ENCODE data around the gene SEPTIN8. TPM values are rescaled to one million over a fixed set of nuclear protein-coding genes. Genes with fewer than 3 reads are reported as not detected.

SEPTIN8 gene
- total and polyA plus RNA-seq, 2 of the 13 experiments (the other 11 are each of a cell fraction or from before 2014, with no cell fraction given) = 41.4 to 49.9 TPM

GRCh38 chr5:132762246-132763000 lies 14.6 kb downstream of the SEPTIN8 start (continued):
- TF ChIP-seq, protein P1, sequence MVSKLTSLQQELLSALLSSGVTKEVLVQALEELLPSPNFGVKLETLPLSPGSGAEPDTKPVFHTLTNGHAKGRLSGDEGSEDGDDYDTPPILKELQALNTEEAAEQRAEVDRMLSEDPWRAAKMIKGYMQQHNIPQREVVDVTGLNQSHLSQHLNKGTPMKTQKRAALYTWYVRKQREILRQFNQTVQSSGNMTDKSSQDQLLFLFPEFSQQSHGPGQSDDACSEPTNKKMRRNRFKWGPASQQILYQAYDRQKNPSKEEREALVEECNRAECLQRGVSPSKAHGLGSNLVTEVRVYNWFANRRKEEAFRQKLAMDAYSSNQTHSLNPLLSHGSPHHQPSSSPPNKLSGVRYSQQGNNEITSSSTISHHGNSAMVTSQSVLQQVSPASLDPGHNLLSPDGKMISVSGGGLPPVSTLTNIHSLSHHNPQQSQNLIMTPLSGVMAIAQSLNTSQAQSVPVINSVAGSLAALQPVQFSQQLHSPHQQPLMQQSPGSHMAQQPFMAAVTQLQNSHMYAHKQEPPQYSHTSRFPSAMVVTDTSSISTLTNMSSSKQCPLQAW (CRISPR knock-in tag; IDR thresholded peaks at IDR 0.05) = no peak
- TF ChIP-seq RBAK (CRISPR knock-in tag; IDR thresholded peaks at IDR 0.05) = no peak

GRCh38 chr5:132761321-132762240 lies 15.5 kb downstream of the SEPTIN8 start:
- CTCF ChIA-PET (ENCODE audit: low intra/inter-chr PET ratio, low total read pairs) = no interaction called here
- no peaks in the 10 kb centered on the region for H3K79me2 ChIP-seq (ENCODE audit: insufficient read depth, low read length)
- intact Hi-C loops (cut with micrococcal nuclease; ENCODE audit: unreplicated experiment) (no loop called here), in situ Hi-C loops (cut with HindIII; ENCODE audit: extremely low pct_ligation_motif_present, low pct_unique_long_range_greater_than_20kb) (no loop called here)
- H4K20me1 ChIP-seq (ENCODE audit: insufficient read depth, low read length) = no peaks in the 10 kb centered on the region
- DNase-seq (ENCODE audit: low spot score) (no peak), FAIRE-seq (no peak), ATAC-seq (no peak)
- H3K4me3 ChIP-seq (replicated peaks in 1 of 3; ENCODE audit: insufficient read depth in 1 of 3, low read depth in 2 of 3, low read length in 3 of 3) = no peak overlapping the region
- H3K4me1 ChIP-seq (ENCODE audit: insufficient read depth, low read length) = no peaks in the 10 kb centered on the region
- H3K4me2 ChIP-seq (ENCODE audit: low read depth, low read length) = no peak overlapping the region
- WGBS (ENCODE audit: low lambda C conversion rate) = 95% methylated on average over 20 of the region's 22 CpGs
- TF ChIP-seq ZBTB46 (CRISPR knock-in tag; IDR thresholded peaks at IDR 0.05; ENCODE audit: borderline replicate concordance) = no peak
- TF ChIP-seq IKZF1 (IDR thresholded peaks at IDR 0.05) = no peak
- TF ChIP-seq PBX2 (CRISPR knock-in tag; IDR thresholded peaks at IDR 0.05) = no peak
- TF ChIP-seq EP300 (IDR thresholded peaks at IDR 0.05; ENCODE audit: low read depth in 2 of 2, low read length in 2 of 2) = no peak
- no peak for TF ChIP-seq EP300 (CRISPR knock-in tag; IDR thresholded peaks at IDR 0.05; ENCODE audit: borderline replicate concordance)
- no peak for TF ChIP-seq ZNF143 (CRISPR knock-in tag; IDR thresholded peaks at IDR 0.05)
- TF ChIP-seq ZSCAN9 (CRISPR knock-in tag; IDR thresholded peaks at IDR 0.05; ENCODE audit: borderline replicate concordance) = no peak
- TF ChIP-seq, protein P2, sequence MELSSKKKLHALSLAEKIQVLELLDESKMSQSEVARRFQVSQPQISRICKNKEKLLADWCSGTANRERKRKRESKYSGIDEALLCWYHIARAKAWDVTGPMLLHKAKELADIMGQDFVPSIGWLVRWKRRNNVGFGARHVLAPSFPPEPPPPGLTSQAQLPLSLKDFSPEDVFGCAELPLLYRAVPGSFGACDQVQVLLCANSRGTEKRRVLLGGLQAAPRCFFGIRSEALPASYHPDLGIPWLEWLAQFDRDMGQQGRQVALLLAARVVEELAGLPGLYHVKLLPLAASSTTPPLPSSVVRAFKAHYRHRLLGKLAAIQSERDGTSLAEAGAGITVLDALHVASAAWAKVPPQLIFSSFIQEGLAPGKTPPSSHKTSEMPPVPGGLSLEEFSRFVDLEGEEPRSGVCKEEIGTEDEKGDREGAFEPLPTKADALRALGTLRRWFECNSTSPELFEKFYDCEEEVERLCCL (CRISPR knock-in tag; IDR thresholded peaks at IDR 0.05; ENCODE audit: borderline replicate concordance) = no peak
- TF ChIP-seq ZZZ3 (CRISPR knock-in tag; IDR thresholded peaks at IDR 0.05; ENCODE audit: borderline replicate concordance) = no peak
- H3K9me3 ChIP-seq (ENCODE audit: low read length) = no peaks in the 10 kb centered on the region
- peaks cover 22 to 67% of the 10 kb centered on the region in 2 experiments for H3K36me3 ChIP-seq (replicated peaks in 1 of 2; ENCODE audit: control insufficient read depth in 1 of 2, insufficient read depth in 2 of 2, low read length in 2 of 2)
- POLR2A ChIA-PET = no interaction called here
- H3K27ac ChIP-seq (ENCODE audit: extremely low read length, insufficient read depth, low read length) = no peak overlapping the region
- no peaks in the 10 kb centered on the region for H3K27me3 ChIP-seq (ENCODE audit: control insufficient read depth in 1 of 2, insufficient read depth in 2 of 2, low read length in 2 of 2)
- no peak overlapping the region for H3K9ac ChIP-seq (ENCODE audit: insufficient read depth, low read depth, low read length)
- no TSS peak for BruUV-seq (replicated peaks)
- no peak overlapping the region for H2AFZ ChIP-seq (ENCODE audit: low read length)

Data from HepG2 (cell line).